ENCODE data around the gene FAM200B. TPM values are rescaled to one million over a fixed set of nuclear protein-coding genes. Genes with fewer than 3 reads are reported as not detected.

Gene FAM200B
- total RNA-seq, 6 experiments from 2014 or later = 26.0 to 36.2 (median 34.3) TPM

DNA sequence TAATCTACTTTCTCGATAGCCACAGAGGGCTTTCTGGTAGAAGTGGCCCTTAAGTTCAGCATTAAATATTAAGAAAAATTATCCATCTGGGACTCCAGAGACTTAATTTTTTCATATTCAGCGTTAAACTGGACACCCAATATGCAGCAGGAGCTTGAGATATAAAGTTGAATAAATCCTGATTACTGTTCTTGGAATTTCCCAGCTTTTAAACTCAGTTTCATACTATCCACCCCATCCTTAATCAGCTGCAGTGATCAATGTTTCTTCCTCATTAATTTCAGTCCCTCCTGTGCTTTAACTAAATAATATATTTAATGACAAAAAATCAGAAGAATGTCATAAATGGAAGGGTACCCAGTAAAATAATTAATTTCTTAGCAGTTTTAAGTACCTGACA, 22.8 kb upstream of the FAM200B start:
- Mint-ChIP-seq H3K27ac (no peak overlapping the region), H3K4me3 (no peak overlapping the region), H3K4me1 (ENCODE audit: low read depth) (peaks cover 29% of the 10 kb centered on the region), H3K36me3 (ENCODE audit: low read depth) (no peaks in the 10 kb centered on the region; the same call in 1 of the 2 replicates), H3K27me3 (ENCODE audit: insufficient read depth) (peaks cover 2% of the 10 kb centered on the region; the same call in 1 of the 2 replicates), H3K9me3 (no peaks in the 10 kb centered on the region)
- TF ChIP-seq, protein P1, sequence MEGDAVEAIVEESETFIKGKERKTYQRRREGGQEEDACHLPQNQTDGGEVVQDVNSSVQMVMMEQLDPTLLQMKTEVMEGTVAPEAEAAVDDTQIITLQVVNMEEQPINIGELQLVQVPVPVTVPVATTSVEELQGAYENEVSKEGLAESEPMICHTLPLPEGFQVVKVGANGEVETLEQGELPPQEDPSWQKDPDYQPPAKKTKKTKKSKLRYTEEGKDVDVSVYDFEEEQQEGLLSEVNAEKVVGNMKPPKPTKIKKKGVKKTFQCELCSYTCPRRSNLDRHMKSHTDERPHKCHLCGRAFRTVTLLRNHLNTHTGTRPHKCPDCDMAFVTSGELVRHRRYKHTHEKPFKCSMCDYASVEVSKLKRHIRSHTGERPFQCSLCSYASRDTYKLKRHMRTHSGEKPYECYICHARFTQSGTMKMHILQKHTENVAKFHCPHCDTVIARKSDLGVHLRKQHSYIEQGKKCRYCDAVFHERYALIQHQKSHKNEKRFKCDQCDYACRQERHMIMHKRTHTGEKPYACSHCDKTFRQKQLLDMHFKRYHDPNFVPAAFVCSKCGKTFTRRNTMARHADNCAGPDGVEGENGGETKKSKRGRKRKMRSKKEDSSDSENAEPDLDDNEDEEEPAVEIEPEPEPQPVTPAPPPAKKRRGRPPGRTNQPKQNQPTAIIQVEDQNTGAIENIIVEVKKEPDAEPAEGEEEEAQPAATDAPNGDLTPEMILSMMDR (IDR thresholded peaks at IDR 0.05) = no peak
- no peak for DNase-seq

DNA sequence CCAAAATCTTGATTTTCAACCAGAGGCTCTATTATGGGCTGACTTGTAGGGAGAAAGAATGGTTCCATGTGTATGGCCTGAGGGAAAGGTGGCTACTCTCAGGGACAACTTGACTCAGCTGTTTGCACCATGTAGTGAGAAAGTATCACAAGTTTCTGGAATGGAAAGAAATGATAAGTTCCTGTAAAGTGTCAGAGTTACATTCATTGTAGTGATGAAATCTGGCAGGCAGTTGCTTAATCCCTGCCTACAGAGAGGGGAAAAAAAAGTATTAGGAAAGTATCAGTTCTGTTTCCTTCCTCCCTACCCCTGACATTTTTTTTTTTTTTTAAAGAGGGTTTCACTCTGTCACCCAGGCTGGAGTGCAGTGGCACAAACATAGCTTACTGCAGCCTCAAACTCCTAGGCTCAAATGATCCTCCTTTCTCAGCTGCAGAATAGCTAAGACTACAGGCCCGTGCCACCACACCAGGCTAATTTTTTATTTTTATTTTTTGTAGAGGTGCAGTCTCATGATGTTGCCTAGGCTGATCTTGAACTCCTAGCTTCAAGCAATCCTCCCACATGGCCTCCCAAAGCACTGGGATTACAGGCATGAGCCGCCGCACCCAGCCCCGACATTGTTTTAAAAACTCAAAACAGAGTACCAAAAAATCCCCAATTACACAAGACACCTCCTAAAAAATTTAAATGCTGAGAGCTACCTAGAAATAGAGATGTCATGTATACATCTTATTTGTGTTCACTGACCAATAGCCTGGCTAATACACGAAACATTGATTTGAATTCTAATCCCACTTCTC, 21.7 kb upstream of the FAM200B start:
- no peak for DNase-seq
- H3K36me3 Mint-ChIP-seq (ENCODE audit: low read depth) = peaks cover 6% of the 10 kb centered on the region; the same call in 1 of the 2 replicates
- TF ChIP-seq, protein P1 (IDR thresholded peaks at IDR 0.05) = no peak
- no peak overlapping the region for H3K4me3 Mint-ChIP-seq
- H3K4me1 Mint-ChIP-seq (ENCODE audit: low read depth) = peaks cover 28% of the 10 kb centered on the region
- H3K9me3 Mint-ChIP-seq = no peaks in the 10 kb centered on the region
- H3K27ac Mint-ChIP-seq = peak overlapping the region; percentile 5; the same call in 1 of the 2 replicates
- H3K27me3 Mint-ChIP-seq (ENCODE audit: insufficient read depth) = peaks cover 2% of the 10 kb centered on the region

DNA sequence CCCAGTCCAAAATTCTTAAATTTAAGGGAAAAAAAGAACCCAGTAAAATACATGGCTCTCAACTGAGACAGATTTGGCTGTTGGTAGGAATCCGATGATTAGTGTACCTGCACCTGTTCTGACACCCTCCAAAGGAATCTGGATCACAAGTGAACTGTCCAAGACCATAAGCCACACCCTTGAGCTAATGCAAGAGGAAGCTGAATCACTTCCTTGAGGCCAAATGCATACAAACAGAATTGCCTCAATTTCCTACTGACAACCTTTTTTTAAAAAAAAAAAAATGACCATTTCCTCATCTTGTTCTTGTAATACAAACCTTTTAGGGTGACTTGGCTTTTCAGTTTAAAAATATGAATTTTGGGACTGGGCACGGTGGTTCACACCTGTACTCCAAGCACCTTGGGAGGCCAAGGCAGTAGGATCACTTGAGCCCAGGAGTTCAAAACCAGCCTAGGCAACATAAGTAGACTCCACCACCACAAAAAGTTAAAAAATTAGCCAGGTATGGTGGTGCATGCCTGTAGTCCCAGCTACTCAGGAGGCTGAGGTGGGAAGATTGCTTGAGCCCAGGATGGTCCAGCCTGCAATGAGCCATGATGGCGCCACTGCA, 15.8 kb upstream of the FAM200B start:
- TF ChIP-seq, protein P1 (IDR thresholded peaks at IDR 0.05) = no peak
- peak overlapping the region; percentile 58 for H3K27ac Mint-ChIP-seq
- peaks cover 18% of the 10 kb centered on the region for H3K4me1 Mint-ChIP-seq (ENCODE audit: low read depth)
- no peak overlapping the region; the same call in 1 of the 2 replicates for H3K4me3 Mint-ChIP-seq
- H3K27me3 Mint-ChIP-seq (ENCODE audit: insufficient read depth) = no peaks in the 10 kb centered on the region; the same call in 1 of the 2 replicates
- H3K36me3 Mint-ChIP-seq (ENCODE audit: low read depth) = peaks cover 35% of the 10 kb centered on the region
- no peaks in the 10 kb centered on the region for H3K9me3 Mint-ChIP-seq
- no peak for DNase-seq

DNA sequence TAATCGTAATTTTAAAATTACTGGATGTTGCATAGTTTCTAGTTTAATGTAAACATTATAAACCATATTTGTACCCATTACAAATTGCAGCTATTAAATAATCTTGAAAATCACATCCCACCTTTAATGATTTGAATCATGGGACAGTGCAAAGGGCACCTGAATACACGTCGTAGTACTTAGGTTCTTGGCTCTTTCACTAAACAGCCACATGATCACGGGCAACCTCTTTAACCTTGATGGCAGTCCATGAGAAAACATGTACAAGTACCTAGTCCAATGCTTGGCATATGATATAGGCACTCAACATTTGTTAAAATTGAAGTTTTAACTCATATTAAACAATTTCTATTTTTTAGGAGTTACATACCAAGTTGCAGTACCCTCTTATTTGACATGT, 14.6 kb upstream of the FAM200B start:
- peaks cover 24% of the 10 kb centered on the region for H3K4me1 Mint-ChIP-seq (ENCODE audit: low read depth)
- H3K4me3 Mint-ChIP-seq = no peak overlapping the region
- no peaks in the 10 kb centered on the region; the same call in 1 of the 2 replicates for H3K27me3 Mint-ChIP-seq (ENCODE audit: insufficient read depth)
- no peak overlapping the region for H3K27ac Mint-ChIP-seq
- no peaks in the 10 kb centered on the region for H3K9me3 Mint-ChIP-seq
- H3K36me3 Mint-ChIP-seq (ENCODE audit: low read depth) = peaks cover 43% of the 10 kb centered on the region
- DNase-seq = no peak
- TF ChIP-seq, protein P1 (IDR thresholded peaks at IDR 0.05) = no peak

DNA sequence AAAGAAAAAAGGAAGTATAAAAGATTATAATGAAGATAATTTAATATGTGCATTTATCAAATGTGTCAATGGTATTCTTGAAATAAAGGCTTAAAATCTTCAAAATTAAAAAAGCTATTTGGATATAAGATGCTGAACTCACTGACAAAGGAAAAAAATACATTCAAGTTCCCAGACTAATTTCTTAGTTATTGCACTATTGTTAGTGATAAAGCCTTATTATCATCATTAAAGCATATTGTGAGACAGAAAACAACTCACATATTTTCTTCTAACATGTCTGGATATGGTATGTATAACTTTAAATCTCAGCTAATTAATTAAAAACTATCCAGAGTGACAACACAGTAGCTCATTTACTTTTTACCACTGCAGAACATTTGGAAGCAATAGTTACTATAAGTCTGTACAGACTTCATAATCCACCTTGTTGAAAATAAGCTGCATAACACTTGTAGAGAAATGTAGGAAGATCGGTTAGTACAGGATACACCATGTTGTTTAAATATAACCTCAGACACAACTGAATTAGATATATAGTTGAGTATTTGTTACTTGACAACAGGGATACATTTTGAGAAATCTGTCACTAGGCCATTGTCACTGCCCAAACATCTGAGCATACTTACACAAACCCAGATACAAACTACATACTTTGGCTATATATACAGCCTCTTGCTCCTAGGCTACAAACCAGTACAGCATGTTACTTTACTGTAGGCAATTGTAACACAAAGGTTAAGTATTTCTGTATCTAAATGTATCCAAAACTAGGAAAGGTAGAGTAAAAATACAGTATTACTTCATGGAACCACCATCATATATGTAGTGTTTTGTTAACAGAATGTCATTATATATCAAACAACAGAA, 12.8 kb upstream of the FAM200B start:
- H3K36me3 Mint-ChIP-seq (ENCODE audit: low read depth) = peaks cover 43% of the 10 kb centered on the region
- H3K27ac Mint-ChIP-seq = peak overlapping the region; percentile 30
- no peaks in the 10 kb centered on the region; the same call in 1 of the 2 replicates for H3K27me3 Mint-ChIP-seq (ENCODE audit: insufficient read depth)
- H3K4me3 Mint-ChIP-seq = no peak overlapping the region
- no peak for DNase-seq
- H3K4me1 Mint-ChIP-seq (ENCODE audit: low read depth) = peaks cover 26% of the 10 kb centered on the region
- H3K9me3 Mint-ChIP-seq = no peaks in the 10 kb centered on the region
- TF ChIP-seq, protein P1 (IDR thresholded peaks at IDR 0.05) = no peak
